Measurements from ENCODE around the gene C6orf58. TPM values are rescaled to one million over a fixed set of nuclear protein-coding genes. Genes with fewer than 3 reads are reported as not detected.
A peak's percentile ranks its signal among the peaks of the same experiment; 100 is the strongest.

Gene C6orf58
- total and polyA plus RNA-seq, 2 experiments from 2014 or later: 0.18 TPM; not detected in 1

DNA sequence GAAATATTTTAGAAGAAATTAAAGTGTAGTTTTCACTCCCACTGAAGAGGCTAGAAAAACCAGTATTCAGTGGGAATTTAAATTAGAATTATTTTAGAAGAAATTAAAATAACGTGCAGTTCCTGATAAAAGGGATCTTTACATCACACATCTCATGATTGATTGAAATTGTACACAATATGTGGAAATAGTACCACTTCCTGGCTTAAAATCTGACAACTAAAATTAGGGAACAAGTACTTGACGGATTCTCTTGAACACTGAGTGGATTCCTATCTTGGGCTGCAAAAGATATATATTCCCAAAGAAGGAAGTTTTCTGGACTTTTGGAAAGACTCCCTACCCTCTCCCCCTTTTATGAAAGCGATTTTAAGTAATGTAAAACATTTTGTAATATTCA lies 43.2 kb upstream of the C6orf58 start (continued):
- TF ChIP-seq, protein P1, sequence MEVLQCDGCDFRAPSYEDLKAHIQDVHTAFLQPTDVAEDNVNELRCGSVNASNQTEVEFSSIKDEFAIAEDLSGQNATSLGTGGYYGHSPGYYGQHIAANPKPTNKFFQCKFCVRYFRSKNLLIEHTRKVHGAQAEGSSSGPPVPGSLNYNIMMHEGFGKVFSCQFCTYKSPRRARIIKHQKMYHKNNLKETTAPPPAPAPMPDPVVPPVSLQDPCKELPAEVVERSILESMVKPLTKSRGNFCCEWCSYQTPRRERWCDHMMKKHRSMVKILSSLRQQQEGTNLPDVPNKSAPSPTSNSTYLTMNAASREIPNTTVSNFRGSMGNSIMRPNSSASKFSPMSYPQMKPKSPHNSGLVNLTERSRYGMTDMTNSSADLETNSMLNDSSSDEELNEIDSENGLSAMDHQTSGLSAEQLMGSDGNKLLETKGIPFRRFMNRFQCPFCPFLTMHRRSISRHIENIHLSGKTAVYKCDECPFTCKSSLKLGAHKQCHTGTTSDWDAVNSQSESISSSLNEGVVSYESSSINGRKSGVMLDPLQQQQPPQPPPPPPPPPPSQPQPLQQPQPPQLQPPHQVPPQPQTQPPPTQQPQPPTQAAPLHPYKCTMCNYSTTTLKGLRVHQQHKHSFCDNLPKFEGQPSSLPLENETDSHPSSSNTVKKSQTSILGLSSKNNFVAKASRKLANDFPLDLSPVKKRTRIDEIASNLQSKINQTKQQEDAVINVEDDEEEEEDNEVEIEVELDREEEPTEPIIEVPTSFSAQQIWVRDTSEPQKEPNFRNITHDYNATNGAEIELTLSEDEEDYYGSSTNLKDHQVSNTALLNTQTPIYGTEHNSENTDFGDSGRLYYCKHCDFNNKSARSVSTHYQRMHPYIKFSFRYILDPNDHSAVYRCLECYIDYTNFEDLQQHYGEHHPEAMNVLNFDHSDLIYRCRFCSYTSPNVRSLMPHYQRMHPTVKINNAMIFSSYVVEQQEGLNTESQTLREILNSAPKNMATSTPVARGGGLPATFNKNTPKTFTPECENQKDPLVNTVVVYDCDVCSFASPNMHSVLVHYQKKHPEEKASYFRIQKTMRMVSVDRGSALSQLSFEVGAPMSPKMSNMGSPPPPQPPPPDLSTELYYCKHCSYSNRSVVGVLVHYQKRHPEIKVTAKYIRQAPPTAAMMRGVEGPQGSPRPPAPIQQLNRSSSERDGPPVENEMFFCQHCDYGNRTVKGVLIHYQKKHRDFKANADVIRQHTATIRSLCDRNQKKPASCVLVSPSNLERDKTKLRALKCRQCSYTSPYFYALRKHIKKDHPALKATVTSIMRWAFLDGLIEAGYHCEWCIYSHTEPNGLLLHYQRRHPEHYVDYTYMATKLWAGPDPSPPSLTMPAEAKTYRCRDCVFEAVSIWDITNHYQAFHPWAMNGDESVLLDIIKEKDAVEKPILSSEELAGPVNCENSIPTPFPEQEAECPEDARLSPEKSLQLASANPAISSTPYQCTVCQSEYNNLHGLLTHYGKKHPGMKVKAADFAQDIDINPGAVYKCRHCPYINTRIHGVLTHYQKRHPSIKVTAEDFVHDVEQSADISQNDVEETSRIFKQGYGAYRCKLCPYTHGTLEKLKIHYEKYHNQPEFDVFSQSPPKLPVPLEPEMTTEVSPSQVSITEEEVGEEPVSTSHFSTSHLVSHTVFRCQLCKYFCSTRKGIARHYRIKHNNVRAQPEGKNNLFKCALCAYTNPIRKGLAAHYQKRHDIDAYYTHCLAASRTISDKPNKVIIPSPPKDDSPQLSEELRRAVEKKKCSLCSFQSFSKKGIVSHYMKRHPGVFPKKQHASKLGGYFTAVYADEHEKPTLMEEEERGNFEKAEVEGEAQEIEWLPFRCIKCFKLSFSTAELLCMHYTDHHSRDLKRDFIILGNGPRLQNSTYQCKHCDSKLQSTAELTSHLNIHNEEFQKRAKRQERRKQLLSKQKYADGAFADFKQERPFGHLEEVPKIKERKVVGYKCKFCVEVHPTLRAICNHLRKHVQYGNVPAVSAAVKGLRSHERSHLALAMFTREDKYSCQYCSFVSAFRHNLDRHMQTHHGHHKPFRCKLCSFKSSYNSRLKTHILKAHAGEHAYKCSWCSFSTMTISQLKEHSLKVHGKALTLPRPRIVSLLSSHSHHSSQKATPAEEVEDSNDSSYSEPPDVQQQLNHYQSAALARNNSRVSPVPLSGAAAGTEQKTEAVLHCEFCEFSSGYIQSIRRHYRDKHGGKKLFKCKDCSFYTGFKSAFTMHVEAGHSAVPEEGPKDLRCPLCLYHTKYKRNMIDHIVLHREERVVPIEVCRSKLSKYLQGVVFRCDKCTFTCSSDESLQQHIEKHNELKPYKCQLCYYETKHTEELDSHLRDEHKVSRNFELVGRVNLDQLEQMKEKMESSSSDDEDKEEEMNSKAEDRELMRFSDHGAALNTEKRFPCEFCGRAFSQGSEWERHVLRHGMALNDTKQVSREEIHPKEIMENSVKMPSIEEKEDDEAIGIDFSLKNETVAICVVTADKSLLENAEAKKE (CRISPR knock-in tag; IDR thresholded peaks at IDR 0.05): no peak
- TF ChIP-seq EZH2 (IDR thresholded peaks at IDR 0.05; ENCODE audit: low read depth, unreplicated experiment): no peak
- no peak for TF ChIP-seq ZNF114 (CRISPR knock-in tag; IDR thresholded peaks at IDR 0.05)
- TF ChIP-seq JUNB (IDR thresholded peaks at IDR 0.05; ENCODE audit: unreplicated experiment): no peak

- 0 out of 2 replicates have a peak, but pooled peaks cover 5% of the 10 kb centered on the region for H3K9me2 ChIP-seq (ENCODE audit: insufficient read depth)
- H3K79me2 ChIP-seq (replicated peaks; ENCODE audit: insufficient read depth): no peaks in the 10 kb centered on the region
- H2AFZ ChIP-seq: peak overlapping the region; percentile 3; the same call in 1 of the 2 replicates
- H3K4me1 ChIP-seq (ENCODE audit: insufficient read depth): no peaks in the 10 kb centered on the region
- no peak overlapping the region for H3K4me2 ChIP-seq
- Mint-ChIP-seq H3K27ac (no peak overlapping the region), H3K9me3 (no peaks in the 10 kb centered on the region), H3K4me3 (no peak overlapping the region), H3K4me1 (peaks cover 17% of the 10 kb centered on the region; the same call in 2 of the 3 replicates), H3K27me3 (ENCODE audit: insufficient read depth, low read depth, poor library complexity) (no peaks in the 10 kb centered on the region), H3K36me3 (ENCODE audit: low read depth) (no peaks in the 10 kb centered on the region)
- no peak for DNase-seq (ENCODE audit: low spot score)
- H3K27ac ChIP-seq (ENCODE audit: low read depth): no peak overlapping the region
- no peak overlapping the region for H3K4me3 ChIP-seq
- H4K20me1 ChIP-seq (replicated peaks; ENCODE audit: insufficient read depth): no peaks in the 10 kb centered on the region
- no peaks in the 10 kb centered on the region for H3K27me3 ChIP-seq (ENCODE audit: insufficient read depth)
- no peaks in the 10 kb centered on the region for H3F3A ChIP-seq (replicated peaks; ENCODE audit: low read depth)
- H3K36me3 ChIP-seq (ENCODE audit: insufficient read depth): no peaks in the 10 kb centered on the region
- no peak for ATAC-seq
- no peak for TF ChIP-seq STAT1 (IDR thresholded peaks at IDR 0.05; ENCODE audit: unreplicated experiment)
- no peak for TF ChIP-seq EZH2phosphoT487 (IDR thresholded peaks at IDR 0.05; ENCODE audit: unreplicated experiment)
- TF ChIP-seq ZNF114 (CRISPR knock-in tag; IDR thresholded peaks at IDR 0.05): no peak
- TF ChIP-seq, protein P2, sequence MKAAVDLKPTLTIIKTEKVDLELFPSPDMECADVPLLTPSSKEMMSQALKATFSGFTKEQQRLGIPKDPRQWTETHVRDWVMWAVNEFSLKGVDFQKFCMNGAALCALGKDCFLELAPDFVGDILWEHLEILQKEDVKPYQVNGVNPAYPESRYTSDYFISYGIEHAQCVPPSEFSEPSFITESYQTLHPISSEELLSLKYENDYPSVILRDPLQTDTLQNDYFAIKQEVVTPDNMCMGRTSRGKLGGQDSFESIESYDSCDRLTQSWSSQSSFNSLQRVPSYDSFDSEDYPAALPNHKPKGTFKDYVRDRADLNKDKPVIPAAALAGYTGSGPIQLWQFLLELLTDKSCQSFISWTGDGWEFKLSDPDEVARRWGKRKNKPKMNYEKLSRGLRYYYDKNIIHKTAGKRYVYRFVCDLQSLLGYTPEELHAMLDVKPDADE (IDR thresholded peaks at IDR 0.05): no peak
- TF ChIP-seq CREB1 (CRISPR knock-in tag; IDR thresholded peaks at IDR 0.05; ENCODE audit: low read depth): no peak
- no peak for TF ChIP-seq JUNB (IDR thresholded peaks at IDR 0.05; ENCODE audit: unreplicated experiment)
- TF ChIP-seq, protein P3, sequence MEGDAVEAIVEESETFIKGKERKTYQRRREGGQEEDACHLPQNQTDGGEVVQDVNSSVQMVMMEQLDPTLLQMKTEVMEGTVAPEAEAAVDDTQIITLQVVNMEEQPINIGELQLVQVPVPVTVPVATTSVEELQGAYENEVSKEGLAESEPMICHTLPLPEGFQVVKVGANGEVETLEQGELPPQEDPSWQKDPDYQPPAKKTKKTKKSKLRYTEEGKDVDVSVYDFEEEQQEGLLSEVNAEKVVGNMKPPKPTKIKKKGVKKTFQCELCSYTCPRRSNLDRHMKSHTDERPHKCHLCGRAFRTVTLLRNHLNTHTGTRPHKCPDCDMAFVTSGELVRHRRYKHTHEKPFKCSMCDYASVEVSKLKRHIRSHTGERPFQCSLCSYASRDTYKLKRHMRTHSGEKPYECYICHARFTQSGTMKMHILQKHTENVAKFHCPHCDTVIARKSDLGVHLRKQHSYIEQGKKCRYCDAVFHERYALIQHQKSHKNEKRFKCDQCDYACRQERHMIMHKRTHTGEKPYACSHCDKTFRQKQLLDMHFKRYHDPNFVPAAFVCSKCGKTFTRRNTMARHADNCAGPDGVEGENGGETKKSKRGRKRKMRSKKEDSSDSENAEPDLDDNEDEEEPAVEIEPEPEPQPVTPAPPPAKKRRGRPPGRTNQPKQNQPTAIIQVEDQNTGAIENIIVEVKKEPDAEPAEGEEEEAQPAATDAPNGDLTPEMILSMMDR (conservative IDR thresholded peaks at IDR 0.05; ENCODE audit: low read depth in 2 of 2): no peak
- TF ChIP-seq NANOG (IDR thresholded peaks at IDR 0.05; ENCODE audit: borderline replicate concordance): no peak
Observed at GRCh38 chr6:127538750-127539264, 38.2 kb upstream of the C6orf58 start.
